Measurements from ENCODE around the gene LAPTM4A. TPM values are rescaled to one million over a fixed set of nuclear protein-coding genes. Genes with fewer than 3 reads are reported as not detected.

Gene LAPTM4A
- total RNA-seq, 2 donors from 2014 or later = 285 to 291 TPM

DNA sequence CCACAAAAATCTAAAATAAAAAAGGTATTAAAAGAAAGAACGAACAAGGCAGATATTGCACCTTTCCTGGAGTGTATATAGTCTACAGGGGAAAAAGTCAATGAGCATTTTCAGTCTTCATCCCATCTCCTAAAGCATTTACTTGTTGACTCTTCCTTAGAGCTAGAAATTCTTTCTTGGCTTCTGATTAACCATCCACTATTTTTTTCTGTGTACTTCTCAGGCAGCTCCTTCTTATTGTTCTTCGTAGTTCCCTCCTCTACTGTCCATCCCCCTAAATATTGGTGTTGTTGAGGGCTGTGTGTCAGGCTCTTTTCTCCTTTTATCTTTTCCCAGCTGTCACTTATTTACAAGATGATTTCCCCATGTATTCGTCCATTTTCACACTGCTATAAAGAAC lies 3.5 kb upstream of the LAPTM4A start:
- peaks cover 10% of the 10 kb centered on the region for H3K4me1 Mint-ChIP-seq
- H3K27ac Mint-ChIP-seq = no peak overlapping the region
- no peak overlapping the region for H3K4me3 ChIP-seq (ENCODE audit: low read length)
- no peak overlapping the region for H3K4me3 Mint-ChIP-seq
- no peaks in the 10 kb centered on the region for H3K9me3 ChIP-seq (ENCODE audit: control insufficient read depth, low read length)
- no peak for DNase-seq
- no peaks in the 10 kb centered on the region for H3K4me1 ChIP-seq (ENCODE audit: control insufficient read depth, insufficient read depth, low read length)
- H3K27me3 ChIP-seq (ENCODE audit: control insufficient read depth, insufficient read depth, low read length, poor library complexity, severe bottlenecking) = peaks cover 20% of the 10 kb centered on the region
- H3K27me3 Mint-ChIP-seq (ENCODE audit: insufficient read depth) = peaks cover 34% of the 10 kb centered on the region
- 97 to 100% methylated on average over 1 to 3 of the region's 3 CpGs for WGBS, 2 experiments (ENCODE audit: insufficient coverage in 1 of 2, insufficient read length in 1 of 2)
- no peak overlapping the region for H3K9ac ChIP-seq (ENCODE audit: extremely low read depth, low read length, poor library complexity, severe bottlenecking)
- TF ChIP-seq, protein P1, sequence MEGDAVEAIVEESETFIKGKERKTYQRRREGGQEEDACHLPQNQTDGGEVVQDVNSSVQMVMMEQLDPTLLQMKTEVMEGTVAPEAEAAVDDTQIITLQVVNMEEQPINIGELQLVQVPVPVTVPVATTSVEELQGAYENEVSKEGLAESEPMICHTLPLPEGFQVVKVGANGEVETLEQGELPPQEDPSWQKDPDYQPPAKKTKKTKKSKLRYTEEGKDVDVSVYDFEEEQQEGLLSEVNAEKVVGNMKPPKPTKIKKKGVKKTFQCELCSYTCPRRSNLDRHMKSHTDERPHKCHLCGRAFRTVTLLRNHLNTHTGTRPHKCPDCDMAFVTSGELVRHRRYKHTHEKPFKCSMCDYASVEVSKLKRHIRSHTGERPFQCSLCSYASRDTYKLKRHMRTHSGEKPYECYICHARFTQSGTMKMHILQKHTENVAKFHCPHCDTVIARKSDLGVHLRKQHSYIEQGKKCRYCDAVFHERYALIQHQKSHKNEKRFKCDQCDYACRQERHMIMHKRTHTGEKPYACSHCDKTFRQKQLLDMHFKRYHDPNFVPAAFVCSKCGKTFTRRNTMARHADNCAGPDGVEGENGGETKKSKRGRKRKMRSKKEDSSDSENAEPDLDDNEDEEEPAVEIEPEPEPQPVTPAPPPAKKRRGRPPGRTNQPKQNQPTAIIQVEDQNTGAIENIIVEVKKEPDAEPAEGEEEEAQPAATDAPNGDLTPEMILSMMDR (conservative IDR thresholded peaks at IDR 0.05) = no peak
- H3K36me3 ChIP-seq (ENCODE audit: control insufficient read depth, insufficient read depth, low read length) = no peaks in the 10 kb centered on the region
- no peaks in the 10 kb centered on the region for H3K9me3 Mint-ChIP-seq
- no peaks in the 10 kb centered on the region for H3K36me3 Mint-ChIP-seq (ENCODE audit: low read depth)
- no peak overlapping the region for H3K27ac ChIP-seq (ENCODE audit: low read depth, low read length)

DNA sequence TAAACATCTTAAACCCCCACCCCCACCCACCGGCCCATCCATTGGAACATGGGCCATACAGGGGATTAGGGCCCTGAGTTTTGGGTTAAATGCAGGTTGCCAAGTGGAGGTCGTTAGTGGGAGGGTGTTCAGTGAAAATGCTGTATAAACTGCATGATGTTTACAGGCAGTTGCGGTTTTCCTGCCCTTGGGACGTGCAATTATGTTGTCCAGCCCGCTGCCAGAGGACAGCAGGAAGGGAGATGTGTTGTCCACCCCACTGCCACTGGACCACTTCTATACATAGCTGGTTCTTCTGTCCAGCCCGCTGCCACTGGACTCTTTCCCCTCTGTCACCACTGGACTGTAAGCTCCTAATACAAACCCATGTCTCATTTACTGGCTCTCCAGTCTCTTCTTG lies 2.7 kb upstream of the LAPTM4A start:
- H3K27me3 Mint-ChIP-seq (ENCODE audit: insufficient read depth) = peaks cover 34% of the 10 kb centered on the region
- Histone ChIP-seq H3K36me3 (ENCODE audit: control insufficient read depth, insufficient read depth, low read length) (no peaks in the 10 kb centered on the region), H3K27ac (ENCODE audit: low read depth, low read length) (no peak overlapping the region), H3K4me3 (ENCODE audit: low read length) (no peak overlapping the region), H3K9me3 (ENCODE audit: control insufficient read depth, low read length) (no peaks in the 10 kb centered on the region), H3K9ac (ENCODE audit: extremely low read depth, low read length, poor library complexity, severe bottlenecking) (no peak overlapping the region), H3K27me3 (ENCODE audit: control insufficient read depth, insufficient read depth, low read length, poor library complexity, severe bottlenecking) (peaks cover 20% of the 10 kb centered on the region), H3K4me1 (ENCODE audit: control insufficient read depth, insufficient read depth, low read length) (no peaks in the 10 kb centered on the region)
- H3K27ac Mint-ChIP-seq = no peak overlapping the region
- no peak for DNase-seq
- 97% methylated on average over 6 of the region's 6 CpGs; no CpG with 5 or more reads in 1 of the 2 experiments for WGBS, 2 experiments (ENCODE audit: insufficient coverage in 1 of 2, insufficient read length in 1 of 2)
- H3K9me3 Mint-ChIP-seq = no peaks in the 10 kb centered on the region
- H3K4me3 Mint-ChIP-seq = no peak overlapping the region
- no peaks in the 10 kb centered on the region for H3K36me3 Mint-ChIP-seq (ENCODE audit: low read depth)
- TF ChIP-seq, protein P1 (conservative IDR thresholded peaks at IDR 0.05) = no peak
- H3K4me1 Mint-ChIP-seq = peaks cover 11% of the 10 kb centered on the region

DNA sequence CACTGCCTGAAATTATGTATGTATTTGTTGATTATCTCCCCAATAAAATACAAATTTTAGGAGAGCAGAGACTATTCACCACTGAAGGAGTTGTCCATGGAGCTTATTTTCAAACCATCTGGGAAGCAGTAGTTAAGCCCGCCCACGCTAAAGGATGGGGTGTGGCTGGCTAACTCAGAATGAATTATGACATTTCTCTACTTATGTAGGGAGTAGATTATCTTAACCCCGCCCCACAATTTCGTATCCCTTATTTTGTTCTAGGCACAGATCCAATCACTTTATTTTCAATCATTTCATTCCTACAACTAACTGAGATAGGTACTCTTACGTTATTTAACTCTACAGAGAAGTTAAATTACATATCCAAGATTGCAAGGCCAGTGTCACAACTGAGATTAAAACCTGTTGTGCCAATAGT lies 1.4 kb upstream of the LAPTM4A start:
- H3K9ac ChIP-seq (ENCODE audit: extremely low read depth, low read length, poor library complexity, severe bottlenecking) = peak overlapping the region; percentile 89
- H3K36me3 ChIP-seq (ENCODE audit: control insufficient read depth, insufficient read depth, low read length) = no peaks in the 10 kb centered on the region
- H3K27me3 Mint-ChIP-seq (ENCODE audit: insufficient read depth) = peaks cover 24% of the 10 kb centered on the region
- no peak for DNase-seq
- WGBS, 2 experiments (ENCODE audit: insufficient coverage in 1 of 2, insufficient read length in 1 of 2) = 57 to 84% methylated on average over 3 to 5 of the region's 5 CpGs
- H3K9me3 Mint-ChIP-seq = no peaks in the 10 kb centered on the region
- H3K9me3 ChIP-seq (ENCODE audit: control insufficient read depth, low read length) = no peaks in the 10 kb centered on the region
- no peaks in the 10 kb centered on the region for H3K36me3 Mint-ChIP-seq (ENCODE audit: low read depth)
- no peak overlapping the region for H3K27ac Mint-ChIP-seq
- H3K27me3 ChIP-seq (ENCODE audit: control insufficient read depth, insufficient read depth, low read length, poor library complexity, severe bottlenecking) = peaks cover 12% of the 10 kb centered on the region
- H3K4me1 Mint-ChIP-seq = peaks cover 22% of the 10 kb centered on the region
- H3K4me3 Mint-ChIP-seq = no peak overlapping the region
- peak overlapping the region; percentile 94 for H3K27ac ChIP-seq (ENCODE audit: low read depth, low read length)
- TF ChIP-seq, protein P1 (conservative IDR thresholded peaks at IDR 0.05) = no peak
- H3K4me1 ChIP-seq (ENCODE audit: control insufficient read depth, insufficient read depth, low read length) = no peaks in the 10 kb centered on the region
- peak overlapping the region; percentile 97 for H3K4me3 ChIP-seq (ENCODE audit: low read length)

Data from endodermal cell (in vitro differentiated cells).